Measurements from ENCODE around the gene MARCHF7. TPM values are rescaled to one million over a fixed set of nuclear protein-coding genes. Genes with fewer than 3 reads are reported as not detected.
"Not testable (repeated sequence)": the region's sequence is repeated elsewhere in the genome, so short reads cannot be mapped to it uniquely, and the experiment has no call there.

The MARCHF7 gene
- total RNA-seq, 1 donor from 2014 or later = 49.4 TPM

- Histone ChIP-seq H3K4me1 (no peaks in the 10 kb centered on the region), H3K9me3 (no peaks in the 10 kb centered on the region), H3K4me3 (no peak overlapping the region), H3K27ac (no peak overlapping the region), H3K36me3 (peaks cover 22 to 42% of the 10 kb centered on the region in 2 donors), H3K27me3 (no peaks in the 10 kb centered on the region)
- no peak for TF ChIP-seq CTCF (IDR thresholded peaks at IDR 0.05)
- DNase-seq (ENCODE audit: low spot score in 2 of 2) = no peak
- intact Hi-C loops (cut with DNase I) = no loop called here
Measured at GRCh38 chr2:159738509-159739390, 26.4 kb downstream of the MARCHF7 start.

DNA sequence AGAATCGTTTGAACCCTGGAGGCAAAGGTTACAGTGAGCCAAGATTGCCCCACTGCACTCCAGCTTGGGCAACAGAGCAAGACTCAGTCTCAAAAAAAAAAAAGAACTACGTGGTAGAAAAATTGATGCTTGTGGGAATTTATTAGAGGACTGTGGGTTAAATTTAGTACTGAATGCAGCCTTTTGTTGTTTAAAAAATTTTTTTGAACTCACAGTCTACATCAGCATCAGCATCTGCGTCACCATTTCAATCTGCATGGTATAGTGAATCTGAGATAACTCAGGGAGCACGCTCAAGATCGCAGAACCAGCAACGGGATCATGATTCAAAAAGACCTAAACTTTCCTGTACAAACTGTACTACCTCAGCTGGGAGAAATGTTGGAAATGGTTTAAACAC, 30.5 kb downstream of the MARCHF7 start:
- Histone ChIP-seq H3K36me3 (peaks cover 32 to 49% of the 10 kb centered on the region in 2 donors), H3K9me3 (no peaks in the 10 kb centered on the region), H3K27ac (no peak overlapping the region), H3K4me1 (no peaks in the 10 kb centered on the region), H3K27me3 (no peaks in the 10 kb centered on the region), H3K4me3 (no peak overlapping the region)
- intact Hi-C loops (cut with DNase I) = no loop called here
- TF ChIP-seq CTCF (IDR thresholded peaks at IDR 0.05) = no peak
- DNase-seq (ENCODE audit: low spot score in 2 of 2) = no peak

DNA sequence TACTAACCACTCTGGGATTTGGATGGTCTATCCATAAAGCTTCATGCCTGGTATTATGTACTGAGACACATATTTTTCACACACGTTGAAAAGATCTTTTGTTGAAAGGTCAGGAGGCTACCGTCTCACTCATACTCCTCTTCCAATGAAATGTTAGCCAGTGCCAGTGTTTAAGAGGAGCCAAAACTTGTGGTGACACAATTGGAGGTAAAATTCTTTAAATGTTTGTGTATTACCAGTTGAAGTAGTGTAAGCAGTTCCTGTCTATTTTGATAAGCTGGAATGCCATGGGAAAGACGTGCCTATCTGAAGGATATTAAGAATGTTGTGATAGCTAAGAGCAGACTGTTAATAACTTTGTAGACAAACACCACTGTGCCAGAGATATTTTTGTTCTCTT, 32.1 kb downstream of the MARCHF7 start:
- DNase-seq (ENCODE audit: low spot score in 2 of 2) = no peak
- Histone ChIP-seq H3K4me1 (no peaks in the 10 kb centered on the region), H3K9me3 (no peaks in the 10 kb centered on the region), H3K36me3 (peaks cover 33 to 49% of the 10 kb centered on the region in 2 donors), H3K4me3 (no peak overlapping the region), H3K27ac (peak overlapping the region in 1 of 2 donors; percentile 35), H3K27me3 (no peaks in the 10 kb centered on the region)
- no peak for TF ChIP-seq CTCF (IDR thresholded peaks at IDR 0.05)
- intact Hi-C loops (cut with DNase I) = no loop called here

GRCh38 chr2:159745237-159745636, 32.9 kb downstream of the MARCHF7 start:
- H3K9me3 ChIP-seq; H3K4me3 ChIP-seq; intact Hi-C loops (cut with DNase I); H3K27ac ChIP-seq; H3K4me1 ChIP-seq; H3K27me3 ChIP-seq; DNase-seq (ENCODE audit: low spot score in 2 of 2): not testable (repeated sequence)
- H3K36me3 ChIP-seq = peaks cover 38 to 58% of the 10 kb centered on the region in 2 donors

GRCh38 chr2:159748089-159748488, 35.8 kb downstream of the MARCHF7 start:
- no peaks in the 10 kb centered on the region for H3K27me3 ChIP-seq
- H3K27ac ChIP-seq = no peak overlapping the region
- DNase-seq (ENCODE audit: low spot score in 2 of 2) = no peak
- TF ChIP-seq CTCF (IDR thresholded peaks at IDR 0.05) = no peak
- H3K4me3 ChIP-seq = no peak overlapping the region
- H3K36me3 ChIP-seq = peaks cover 43 to 66% of the 10 kb centered on the region in 2 donors
- H3K9me3 ChIP-seq = no peaks in the 10 kb centered on the region
- intact Hi-C loops (cut with DNase I) = no loop called here
- no peaks in the 10 kb centered on the region for H3K4me1 ChIP-seq

- Histone ChIP-seq H3K9me3 (no peaks in the 10 kb centered on the region), H3K27ac (no peak overlapping the region), H3K27me3 (no peaks in the 10 kb centered on the region), H3K36me3 (peaks cover 38 to 71% of the 10 kb centered on the region in 2 donors), H3K4me3 (no peak overlapping the region), H3K4me1 (peaks cover 0 to 4% of the 10 kb centered on the region in 2 donors)
- no peak for DNase-seq (ENCODE audit: low spot score in 2 of 2)
- intact Hi-C loops (cut with DNase I) = no loop called here
- no peak for TF ChIP-seq CTCF (IDR thresholded peaks at IDR 0.05)
Measured at GRCh38 chr2:159750873-159751272, 38.6 kb downstream of the MARCHF7 start.
